Measurements from ENCODE around the gene ZNFX1.
"Not testable (repeated sequence)": the region's sequence is repeated elsewhere in the genome, so short reads cannot be mapped to it uniquely, and the experiment has no call there.

ZNFX1 gene

GRCh38 chr20:49219924-49220831 lies 57.7 kb downstream of the ZNFX1 start:
- DNase-seq (ENCODE audit: low read depth): no peak
- peak overlapping the region; percentile 82 for H3K4me3 ChIP-seq (ENCODE audit: control insufficient read depth, low read depth, low read length)
- TF ChIP-seq CTCF (IDR thresholded peaks at IDR 0.05; ENCODE audit: control insufficient read depth, insufficient read depth, low read depth, low read length, missing control alignments): no peak

- TF ChIP-seq CTCF (IDR thresholded peaks at IDR 0.05; ENCODE audit: control insufficient read depth, insufficient read depth, low read depth, low read length, missing control alignments): no peak
- peak within 1 kb of the TSS; percentile 82 for H3K4me3 ChIP-seq (ENCODE audit: control insufficient read depth, low read depth, low read length)
- peak; percentile 93 for DNase-seq (ENCODE audit: low read depth)
These were observed 58.5 kb downstream of the ZNFX1 start, which contains the start of gene DDX27 for GRCh38 chr20:49219091-49219923. TSS of gene DDX27 (plus strand) at chr20:49219416. CDS start at chr20:49219449, 33 bp downstream.

- not testable (repeated sequence) for H3K4me3 ChIP-seq (ENCODE audit: control insufficient read depth, low read depth, low read length); DNase-seq (ENCODE audit: low read depth)
These were observed 59.1 kb downstream of the ZNFX1 start for GRCh38 chr20:49218739-49219090.

GRCh38 chr20:49216991-49217578 lies 60.8 kb downstream of the ZNFX1 start:
- no peak overlapping the region for H3K4me3 ChIP-seq (ENCODE audit: control insufficient read depth, low read depth, low read length)
- peak; percentile 93 for TF ChIP-seq CTCF (IDR thresholded peaks at IDR 0.05; ENCODE audit: control insufficient read depth, insufficient read depth, low read depth, low read length, missing control alignments)
- peak; percentile 59 for DNase-seq (ENCODE audit: low read depth)

GRCh38 chr20:49215232-49215631 lies 62.6 kb downstream of the ZNFX1 start:
- TF ChIP-seq CTCF (IDR thresholded peaks at IDR 0.05; ENCODE audit: control insufficient read depth, insufficient read depth, low read depth, low read length, missing control alignments): no peak
- H3K4me3 ChIP-seq (ENCODE audit: control insufficient read depth, low read depth, low read length): no peak overlapping the region
- DNase-seq (ENCODE audit: low read depth): no peak

DNA sequence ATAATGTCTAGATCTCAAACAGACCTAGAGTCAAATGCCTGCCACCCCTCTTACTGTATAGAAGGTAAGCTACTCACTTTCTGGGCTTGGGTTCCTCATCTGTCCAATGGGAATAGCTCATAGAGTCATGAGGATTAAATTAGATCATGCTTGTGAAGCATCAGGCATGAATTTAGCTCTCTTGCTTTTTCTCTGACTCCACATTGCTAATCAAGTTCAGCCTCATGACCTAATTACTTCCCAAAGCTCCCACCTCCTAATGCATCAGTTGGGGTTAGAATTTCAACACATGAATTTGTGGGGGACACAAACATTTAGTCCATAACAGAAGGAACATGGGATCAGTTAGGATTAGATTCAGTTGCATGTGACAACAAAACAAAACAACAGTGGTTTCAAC lies 63.3 kb downstream of the ZNFX1 start:
- no peak for DNase-seq (ENCODE audit: low read depth)
- no peak for TF ChIP-seq CTCF (IDR thresholded peaks at IDR 0.05; ENCODE audit: control insufficient read depth, insufficient read depth, low read depth, low read length, missing control alignments)
- H3K4me3 ChIP-seq (ENCODE audit: control insufficient read depth, low read depth, low read length): no peak overlapping the region
